Astrocyte of the spinal cord (primary cell): ENCODE measurements around the gene MMP24OS.

Experiments
- DNase-seq: peaks from one replicate; pipeline ENCODE4 v3.0.0; 2011; ENCODE audit warnings: low read depth, low spot score
- H3K4me3 ChIP-seq: 2 replicates; pipeline ENCODE4 v1.5.1; 2011; ENCODE audit warnings: low read depth, mild to moderate bottlenecking, low read length, moderate library complexity
- CTCF ChIP-seq: IDR thresholded peaks from 2 replicates; pipeline ENCODE4 v1.5.1; 2012; ENCODE audit warnings: low read depth, mild to moderate bottlenecking, low read length, inconsistent platforms
- in situ Hi-C: cut with HindIII; loops from 2 replicates; pipeline ENCODE4 v1.10.0; 2017; ENCODE audit warnings: low sequenced_read_pairs

The MMP24OS gene

GRCh38 chr20:35295674-35296073, 17.8 kb upstream of the MMP24OS start:
- no peak overlapping the region for H3K4me3 ChIP-seq
- DNase-seq = no peak
- no peak for TF ChIP-seq CTCF
- in situ Hi-C loops = no loop called here

GRCh38 chr20:35295058-35295457, 17.1 kb upstream of the MMP24OS start:
- TF ChIP-seq CTCF = no peak
- in situ Hi-C loops = no loop called here
- no peak for DNase-seq
- H3K4me3 ChIP-seq = no peak overlapping the region

GRCh38 chr20:35294293-35294685, 16.4 kb upstream of the MMP24OS start:
- in situ Hi-C loops = no loop called here
- H3K4me3 ChIP-seq = no peak overlapping the region
- no peak for TF ChIP-seq CTCF
- DNase-seq = no peak

- no peak for DNase-seq
- no peak overlapping the region for H3K4me3 ChIP-seq
- TF ChIP-seq CTCF = no peak
- in situ Hi-C loops = no loop called here
Measured at GRCh38 chr20:35293303-35294292, 15.7 kb upstream of the MMP24OS start.

DNA sequence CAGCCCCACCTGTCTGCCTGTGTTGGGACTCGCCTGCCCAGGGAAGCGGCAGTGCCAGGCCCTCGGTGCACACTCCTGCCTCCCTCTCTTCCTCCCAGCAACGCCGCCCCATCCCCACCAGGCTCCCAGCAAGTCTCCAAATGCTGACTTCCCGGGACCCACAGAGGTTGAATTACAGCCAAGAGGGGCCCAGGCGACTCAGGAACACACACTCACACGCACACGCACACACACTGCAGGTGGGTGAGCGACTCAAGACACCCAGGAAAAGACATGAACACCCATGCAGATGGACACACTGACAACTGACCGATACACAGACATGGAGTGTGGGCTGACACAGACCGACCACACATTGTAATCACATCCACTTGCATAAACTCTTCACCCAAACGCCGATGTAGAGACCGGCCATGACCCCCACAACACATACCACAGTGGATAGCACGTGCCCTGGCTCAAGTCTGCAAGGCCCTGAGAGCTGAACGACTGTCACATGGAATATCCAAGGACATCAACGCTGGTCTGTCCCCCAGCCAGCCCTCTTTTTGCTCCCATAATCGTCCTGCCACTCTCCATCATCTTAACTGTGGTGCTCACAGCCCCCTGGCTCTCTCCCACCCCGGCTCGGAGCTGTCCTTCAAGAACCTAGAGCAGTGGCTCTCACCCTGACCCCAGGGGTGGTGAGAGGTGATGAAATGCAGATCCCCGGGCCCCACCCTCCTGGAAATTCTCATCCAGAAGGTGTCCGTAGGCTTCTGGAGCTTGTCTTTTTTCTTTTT, 14.8 kb upstream of the MMP24OS start:
- no peak for DNase-seq
- no peak for TF ChIP-seq CTCF
- H3K4me3 ChIP-seq = no peak overlapping the region
- in situ Hi-C loops = no loop called here

- in situ Hi-C loops = no loop called here
- H3K4me3 ChIP-seq = no peak within 1 kb of the TSS
- no peak for TF ChIP-seq CTCF
- DNase-seq = no peak
Measured at GRCh38 chr20:35291654-35292503, 14.0 kb upstream of the MMP24OS start, which contains the start of gene FAM83C. FAM83C (minus strand) TSS chr20:35292425; CDS start chr20:35292304, 121 bp downstream.
